ENCODE measurements around the gene TMEM139.

The TMEM139 gene

DNA sequence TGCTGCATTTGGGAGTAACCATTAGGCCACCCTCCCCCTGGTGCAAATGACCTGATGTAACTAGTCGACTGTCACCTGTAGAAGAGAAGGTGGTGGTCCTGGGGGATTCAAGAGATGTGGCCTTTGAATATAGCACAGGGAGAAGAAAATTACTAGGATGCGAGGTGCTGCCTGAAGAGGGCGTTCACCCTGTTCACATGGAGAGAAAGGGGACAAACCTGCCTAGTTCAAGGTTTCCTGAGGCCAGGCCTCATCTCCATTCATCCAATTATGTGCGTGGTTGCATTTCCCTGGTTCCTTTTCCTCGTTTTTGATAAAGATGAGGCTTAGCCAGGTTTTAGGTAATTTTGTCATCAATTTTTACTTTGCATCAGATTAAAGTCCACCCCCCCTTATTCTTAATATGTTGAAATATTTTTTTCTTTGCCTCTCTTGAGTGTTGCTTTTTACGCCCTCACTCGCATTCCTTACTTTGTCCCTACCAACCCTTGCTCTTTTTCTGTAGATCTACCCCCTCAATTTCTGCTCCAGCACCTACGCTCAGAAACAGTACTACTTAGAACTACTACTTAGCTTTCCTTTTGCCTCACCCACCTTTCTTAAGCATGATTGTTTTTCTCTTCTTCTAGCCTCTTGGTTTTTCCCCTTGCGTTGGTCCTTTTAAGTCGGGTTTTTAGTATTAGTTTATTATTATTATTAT, 44.9 kb downstream of the TMEM139 start:
- DNase-seq: no peak

DNA sequence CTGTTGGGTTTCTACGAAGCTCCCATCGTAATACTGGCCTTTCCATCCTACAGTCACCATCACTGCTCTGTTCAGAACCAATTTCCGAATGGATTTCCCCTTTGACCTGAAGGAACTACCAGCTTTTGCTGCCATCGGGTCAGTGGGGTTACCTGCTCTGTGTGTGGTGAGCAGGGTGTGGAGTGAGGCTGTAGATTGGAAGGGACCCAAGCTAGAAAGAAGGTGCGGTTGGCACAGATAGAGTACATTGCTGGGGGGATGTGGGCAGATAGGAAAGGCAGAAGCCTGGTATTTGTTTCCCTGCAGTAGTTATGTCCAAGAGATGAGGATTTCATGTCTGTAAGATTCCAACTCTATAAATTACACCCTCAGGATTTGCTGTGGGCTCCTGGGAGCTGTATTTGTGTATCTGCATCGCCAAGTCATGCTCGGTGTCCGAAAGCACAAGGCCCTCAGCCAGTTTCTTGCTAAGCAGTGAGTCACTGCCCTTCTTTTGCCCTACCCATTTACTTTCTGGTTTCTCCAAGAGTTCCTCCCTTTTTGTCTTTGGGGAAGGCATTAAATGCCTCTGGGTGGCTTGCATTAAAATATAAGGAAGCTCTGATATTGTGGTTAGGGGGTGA, 46.5 kb downstream of the TMEM139 start:
- DNase-seq: no peak

DNA sequence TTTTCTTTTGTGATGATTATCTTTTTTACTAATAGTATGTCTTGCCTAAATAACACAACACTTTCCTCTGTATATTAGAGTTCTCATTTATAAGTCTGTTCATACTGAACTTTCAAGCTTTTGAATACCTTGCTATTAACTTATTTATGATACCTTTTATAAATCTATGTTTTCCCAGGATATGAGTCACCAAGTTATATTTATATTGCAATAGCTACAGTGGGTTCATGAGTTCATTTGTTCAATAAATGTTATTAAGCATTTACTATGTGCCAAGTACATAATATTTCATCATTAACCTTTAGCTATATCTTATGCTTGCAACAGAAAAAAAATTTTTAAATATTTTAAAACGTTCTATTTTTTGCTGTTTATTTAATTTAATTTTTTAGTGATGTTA, 49.5 kb downstream of the TMEM139 start:
- no peak for DNase-seq

DNA sequence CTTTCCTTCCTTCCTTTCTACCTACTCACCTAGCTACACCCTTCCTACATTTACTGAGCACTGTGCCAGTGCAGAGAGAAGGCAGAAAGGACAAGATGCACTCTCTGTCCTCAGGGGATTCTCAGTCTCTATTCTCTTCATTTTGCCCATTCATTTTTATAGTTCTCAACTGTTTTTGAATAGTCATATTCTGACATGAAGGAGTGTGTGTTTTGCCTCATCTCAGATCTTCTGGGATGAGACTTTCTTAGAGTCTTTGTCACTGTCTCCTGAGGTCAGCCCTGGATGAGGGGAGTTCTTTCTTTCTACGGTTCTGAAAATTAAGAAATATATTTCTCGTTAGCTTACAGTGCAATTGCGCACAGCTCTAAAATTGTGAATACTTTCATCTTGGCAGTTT, 52.5 kb downstream of the TMEM139 start:
- DNase-seq: no peak
